IPS DF 4.7 (cell line): ENCODE results near the gene GREM2.
A peak's percentile ranks its signal among the peaks of the same experiment; 100 is the strongest.

Experiments
- DNase-seq: peaks from one replicate; pipeline ENCODE4 v3.0.0-alpha.2; 2013; ENCODE audit warnings: low spot score; ENCODE audit errors: extremely low read depth

The GREM2 gene

GRCh38 chr1:240501115-240501514 is 110.8 kb downstream of the GREM2 start:
- no peak for DNase-seq

- no peak for DNase-seq
Measured at GRCh38 chr1:240500647-240501046, 111.3 kb downstream of the GREM2 start.

DNA sequence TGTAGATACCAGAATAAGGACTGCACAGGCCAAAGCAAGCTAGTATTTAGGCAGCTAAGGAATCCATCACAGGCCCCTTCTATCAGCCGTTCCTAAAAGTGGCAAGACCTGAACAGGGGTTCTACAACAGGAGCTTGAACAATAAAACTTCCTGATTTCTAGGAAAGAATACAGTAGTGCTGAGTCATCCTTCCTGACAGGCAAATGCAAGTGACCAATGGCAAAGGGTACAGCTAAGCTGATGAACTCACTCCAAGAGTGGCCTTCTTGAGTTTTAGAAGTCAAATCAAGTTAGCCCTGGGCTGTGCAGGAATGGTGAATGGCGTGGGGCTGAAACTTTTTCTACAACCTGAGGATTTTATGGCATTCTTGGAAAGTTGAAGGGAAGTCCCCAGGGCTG is 112.9 kb downstream of the GREM2 start:
- no peak for DNase-seq

- DNase-seq, result no peak
Measured at GRCh38 chr1:240498335-240498734, 113.6 kb downstream of the GREM2 start.

GRCh38 chr1:240497908-240498307 is 114.0 kb downstream of the GREM2 start:
- DNase-seq, result no peak

DNA sequence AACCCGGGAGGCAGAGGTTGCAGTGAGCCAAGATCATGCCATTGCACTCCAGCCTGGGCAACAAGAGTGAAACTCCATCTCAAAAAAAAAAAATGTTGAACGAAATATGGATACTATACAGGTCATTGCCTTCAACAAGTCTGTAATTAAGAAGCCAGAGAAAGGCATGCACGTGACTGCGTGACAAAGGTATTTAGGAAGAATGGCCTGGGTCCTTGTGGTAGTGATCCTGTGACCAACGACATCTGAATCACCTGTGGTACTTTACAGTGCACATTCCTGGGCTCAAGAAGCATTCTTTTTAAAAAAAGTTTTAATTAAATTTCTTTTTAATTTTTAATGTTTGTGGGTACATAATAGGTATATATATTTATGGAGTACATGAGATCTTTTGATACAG is 115.0 kb downstream of the GREM2 start:
- no peak for DNase-seq

DNA sequence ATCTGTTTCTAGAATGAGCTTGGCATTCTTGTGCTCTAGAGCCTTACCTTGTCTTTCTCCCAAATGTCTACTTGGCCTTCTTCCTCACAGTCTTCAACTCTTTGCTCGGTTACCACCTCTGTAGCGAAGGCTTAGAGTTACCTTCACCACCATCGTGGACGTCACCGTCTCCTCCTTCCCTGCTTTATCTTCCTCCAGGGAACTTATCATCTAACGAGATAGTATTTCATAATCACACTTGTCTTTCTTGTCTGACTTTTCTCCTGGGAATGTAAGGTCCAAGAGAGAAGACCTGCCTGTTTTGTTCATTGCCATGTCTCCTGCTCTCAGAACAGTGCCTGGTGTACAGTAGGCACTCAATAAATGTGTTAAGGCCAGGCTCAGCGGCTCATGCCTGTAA is 115.6 kb downstream of the GREM2 start:
- no peak for DNase-seq

- no peak for DNase-seq
Measured at GRCh38 chr1:240495601-240496000, 116.4 kb downstream of the GREM2 start.

- peak; percentile 62 for DNase-seq
Measured at GRCh38 chr1:240492832-240493440, 119.0 kb downstream of the GREM2 start.

GRCh38 chr1:240491796-240492195 is 120.2 kb downstream of the GREM2 start:
- no peak for DNase-seq

- no peak for DNase-seq
Measured at GRCh38 chr1:240491156-240491555, 120.8 kb downstream of the GREM2 start.

GRCh38 chr1:240487493-240487892 is 124.5 kb downstream of the GREM2 start:
- no peak for DNase-seq

- DNase-seq, result no peak
Measured at GRCh38 chr1:240486611-240487010, 125.3 kb downstream of the GREM2 start.

DNA sequence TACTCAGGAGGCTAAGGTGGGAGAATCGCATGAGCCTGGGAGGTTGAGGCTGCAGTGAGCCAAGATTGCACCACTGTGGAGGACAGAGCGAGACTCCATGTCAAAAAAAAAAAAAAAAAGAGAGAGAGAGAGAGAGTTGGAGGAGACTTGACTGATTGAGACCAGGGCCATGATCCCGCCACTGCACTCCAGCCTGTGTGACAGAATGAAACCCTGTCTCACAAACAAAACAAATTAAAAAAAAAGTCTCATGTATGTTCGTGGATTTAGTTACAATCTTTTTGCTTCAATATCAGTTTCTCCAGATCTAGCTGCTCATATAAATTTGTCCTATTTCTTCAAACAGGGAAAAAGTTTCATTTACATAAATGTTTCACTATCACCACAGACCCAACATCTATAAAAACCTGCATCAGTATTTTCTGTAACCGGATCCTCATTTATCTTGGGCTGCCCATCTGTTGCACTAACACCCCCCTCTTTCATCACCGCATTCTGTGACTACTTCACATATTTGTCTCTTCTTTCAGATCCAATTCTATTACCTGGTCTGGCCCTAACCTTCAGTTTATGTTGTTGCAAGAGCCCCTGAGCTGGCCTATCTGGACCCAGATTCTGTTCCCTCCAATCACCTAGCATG is 127.0 kb downstream of the GREM2 start:
- no peak for DNase-seq

GRCh38 chr1:240478536-240478935 is 133.4 kb downstream of the GREM2 start:
- no peak for DNase-seq

GRCh38 chr1:240475832-240476231 is 136.1 kb downstream of the GREM2 start:
- DNase-seq, result no peak

DNA sequence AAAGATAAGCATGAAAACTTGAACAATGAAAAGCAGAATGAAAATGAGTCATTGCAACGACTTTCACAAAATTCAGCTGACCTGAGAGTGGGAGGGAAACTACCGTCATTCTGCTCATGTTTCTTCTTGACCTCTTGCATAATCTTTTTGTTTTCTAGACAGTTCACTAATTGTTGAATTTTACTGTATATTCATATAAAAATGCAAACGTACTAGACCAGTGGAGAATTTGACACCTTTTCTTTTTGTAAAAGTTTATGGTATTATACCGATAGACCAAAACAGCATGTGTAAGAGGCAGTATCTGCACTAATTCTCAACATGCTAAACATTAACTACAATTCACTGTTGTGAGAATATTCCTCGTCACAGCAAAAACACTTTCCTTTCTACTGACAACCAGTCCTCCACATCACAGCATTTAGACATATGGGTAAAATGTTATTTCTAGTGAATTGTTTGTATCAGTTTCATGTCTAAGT is 137.8 kb downstream of the GREM2 start:
- DNase-seq, result no peak

GRCh38 chr1:240468656-240469055 is 143.3 kb downstream of the GREM2 start:
- DNase-seq, result no peak

GRCh38 chr1:240467895-240468294 is 144.1 kb downstream of the GREM2 start:
- DNase-seq, result no peak

DNA sequence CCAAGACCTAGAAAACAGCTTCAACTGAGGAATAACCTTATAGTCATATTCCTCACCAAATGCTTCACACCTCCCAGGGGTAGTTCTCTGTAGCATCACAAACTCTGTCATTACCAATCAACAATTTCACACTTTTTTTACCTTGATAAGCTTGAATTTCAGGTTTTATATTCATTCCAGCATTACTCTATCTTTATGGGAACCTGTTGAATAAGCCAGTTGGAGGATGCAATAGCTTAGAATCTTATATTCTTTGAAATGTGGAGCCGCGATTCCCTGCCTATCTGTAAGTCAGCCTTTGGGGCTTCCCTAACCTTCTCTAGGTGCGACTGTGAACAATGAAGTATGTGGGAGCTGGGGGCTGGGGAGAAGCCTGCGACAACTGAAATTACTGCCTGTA is 145.4 kb downstream of the GREM2 start:
- DNase-seq, result no peak

- DNase-seq, result no peak
Measured at GRCh38 chr1:240465531-240465940, 146.4 kb downstream of the GREM2 start.

- DNase-seq, result no peak
Measured at GRCh38 chr1:240464099-240464498, 147.9 kb downstream of the GREM2 start.

- no peak for DNase-seq
Measured at GRCh38 chr1:240462766-240463395, 149.1 kb downstream of the GREM2 start.
